Ascending aorta (tissue), 2 donors: ENCODE measurements around the gene CACNA2D1. TPM values are rescaled to one million over a fixed set of nuclear protein-coding genes. Genes with fewer than 3 reads are reported as not detected.

Experiments
- DNase-seq, 2 donors: peaks; one replicate each; pipeline ENCODE4 v3.0.0-alpha.2; 2019; ENCODE audit warnings: low spot score in 2 of 2
- H3K27ac ChIP-seq, 2 donors: fragments of 200-600 bp; sonication (generic); one replicate each; pipeline ENCODE4 v1.5.1; 2016 to 2017; ENCODE audit warnings: mild to moderate bottlenecking in 1 of 2
- H3K27me3 ChIP-seq: fragments of 200-600 bp; sonication (generic); one replicate; pipeline ENCODE4 v1.5.1; 2017
- H3K36me3 ChIP-seq, 2 donors: fragments of 200-600 bp; sonication (generic); one replicate each; pipeline ENCODE4 v1.5.1; 2016
- H3K4me1 ChIP-seq, 2 donors: fragments of 200-600 bp; sonication (generic); one replicate each; pipeline ENCODE4 v1.5.1; 2016 to 2017; ENCODE audit warnings: mild to moderate bottlenecking in 1 of 2
- H3K4me3 ChIP-seq, 2 donors: fragments of 200-600 bp; sonication (generic); one replicate each; pipeline ENCODE4 v1.5.1; 2016 to 2017; ENCODE audit warnings: mild to moderate bottlenecking in 1 of 2
- H3K9me3 ChIP-seq, 2 donors: fragments of 200-600 bp; sonication (generic); one replicate each; pipeline ENCODE4 v1.5.1; 2016
- intact Hi-C: fragments of 100-400 bp; cut with DNase I; formaldehyde crosslinking; loops from one replicate; pipeline ENCODE4 v1.15.1; 2023
- total RNA-seq: library from RNA; depleted of rRNA; stranded (reverse); fragments of >200 nt; gene quantifications from one replicate; pipeline ENCODE4 v1.1.0, GENCODE V29; 2016
- TF ChIP-seq, protein P1 (sequence below), 3 experiments: fragments of 200-600 bp in 2 of 3; fragments of 450-650 bp in 1 of 3; sonication (generic) in 2 of 3; IDR thresholded peaks; one replicate each; pipeline ENCODE4 v1.5.1; 2016 to 2019; ENCODE audit warnings: antibody characterized with exemption in 3 of 3, mild to moderate bottlenecking in 1 of 3, moderate library complexity in 1 of 3

CACNA2D1 gene
- total RNA-seq, 1 donor from 2014 or later: 17.3 TPM

- H3K36me3 ChIP-seq: no peaks in the 10 kb centered on the region
- TF ChIP-seq, protein P1, sequence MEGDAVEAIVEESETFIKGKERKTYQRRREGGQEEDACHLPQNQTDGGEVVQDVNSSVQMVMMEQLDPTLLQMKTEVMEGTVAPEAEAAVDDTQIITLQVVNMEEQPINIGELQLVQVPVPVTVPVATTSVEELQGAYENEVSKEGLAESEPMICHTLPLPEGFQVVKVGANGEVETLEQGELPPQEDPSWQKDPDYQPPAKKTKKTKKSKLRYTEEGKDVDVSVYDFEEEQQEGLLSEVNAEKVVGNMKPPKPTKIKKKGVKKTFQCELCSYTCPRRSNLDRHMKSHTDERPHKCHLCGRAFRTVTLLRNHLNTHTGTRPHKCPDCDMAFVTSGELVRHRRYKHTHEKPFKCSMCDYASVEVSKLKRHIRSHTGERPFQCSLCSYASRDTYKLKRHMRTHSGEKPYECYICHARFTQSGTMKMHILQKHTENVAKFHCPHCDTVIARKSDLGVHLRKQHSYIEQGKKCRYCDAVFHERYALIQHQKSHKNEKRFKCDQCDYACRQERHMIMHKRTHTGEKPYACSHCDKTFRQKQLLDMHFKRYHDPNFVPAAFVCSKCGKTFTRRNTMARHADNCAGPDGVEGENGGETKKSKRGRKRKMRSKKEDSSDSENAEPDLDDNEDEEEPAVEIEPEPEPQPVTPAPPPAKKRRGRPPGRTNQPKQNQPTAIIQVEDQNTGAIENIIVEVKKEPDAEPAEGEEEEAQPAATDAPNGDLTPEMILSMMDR (IDR thresholded peaks at IDR 0.05): no peak
- H3K4me1 ChIP-seq: peaks cover 0 to 5% of the 10 kb centered on the region in 2 donors
- no peaks in the 10 kb centered on the region for H3K27me3 ChIP-seq
- no peak overlapping the region for H3K4me3 ChIP-seq
- intact Hi-C loops: no loop called here
- no peak for DNase-seq
- no peak overlapping the region for H3K27ac ChIP-seq
- no peaks in the 10 kb centered on the region for H3K9me3 ChIP-seq
Observed at GRCh38 chr7:82291931-82292330, 151.6 kb downstream of the CACNA2D1 start.

DNA sequence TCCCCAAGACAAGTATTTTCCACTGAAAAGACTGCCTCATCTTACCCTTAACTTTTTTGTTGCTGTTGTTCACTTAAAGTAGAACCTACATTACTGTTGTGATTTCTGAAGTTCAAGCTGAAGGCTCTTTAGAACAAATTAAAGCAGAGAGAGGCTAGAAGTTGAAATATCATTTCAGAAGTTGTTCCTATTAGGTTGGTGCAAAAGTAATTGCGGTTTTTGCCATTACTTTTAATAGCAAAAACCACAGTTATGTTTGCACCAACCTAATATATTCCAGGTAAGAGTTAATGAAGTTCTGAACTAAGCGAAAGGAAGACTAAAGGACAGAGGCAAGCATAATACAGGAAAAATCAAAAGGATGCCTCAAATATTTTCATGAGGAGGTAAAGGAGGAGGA lies 153.7 kb downstream of the CACNA2D1 start:
- peaks cover 0 to 5% of the 10 kb centered on the region in 2 donors for H3K4me1 ChIP-seq
- no peak overlapping the region for H3K27ac ChIP-seq
- no peaks in the 10 kb centered on the region for H3K9me3 ChIP-seq
- no peak for DNase-seq
- H3K27me3 ChIP-seq: no peaks in the 10 kb centered on the region
- no peak overlapping the region for H3K4me3 ChIP-seq
- TF ChIP-seq, protein P1 (IDR thresholded peaks at IDR 0.05): no peak
- intact Hi-C loops: no loop called here
- no peaks in the 10 kb centered on the region for H3K36me3 ChIP-seq

DNA sequence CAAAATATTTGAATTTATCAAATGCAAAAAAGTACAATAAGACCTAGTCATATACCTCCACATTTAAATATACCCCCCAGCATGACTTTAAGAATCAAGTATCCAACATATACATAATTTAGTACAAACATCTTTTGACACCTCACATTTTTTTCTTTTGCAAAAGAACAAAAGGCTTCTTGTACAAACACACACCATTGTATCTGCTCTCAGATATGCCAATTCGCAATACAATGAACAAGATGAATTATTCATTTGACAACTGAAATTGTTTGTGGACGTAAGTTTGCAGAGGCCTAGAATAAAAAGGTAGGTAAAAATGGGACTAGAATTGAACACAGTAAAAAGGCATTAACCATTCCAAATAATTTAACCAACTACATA lies 154.4 kb downstream of the CACNA2D1 start:
- no peak for DNase-seq
- Histone ChIP-seq H3K27me3 (no peaks in the 10 kb centered on the region), H3K36me3 (no peaks in the 10 kb centered on the region), H3K4me1 (peaks cover 0 to 5% of the 10 kb centered on the region in 2 donors), H3K27ac (no peak overlapping the region), H3K4me3 (no peak overlapping the region), H3K9me3 (no peaks in the 10 kb centered on the region)
- intact Hi-C loops: no loop called here
- TF ChIP-seq, protein P1 (IDR thresholded peaks at IDR 0.05): no peak

DNA sequence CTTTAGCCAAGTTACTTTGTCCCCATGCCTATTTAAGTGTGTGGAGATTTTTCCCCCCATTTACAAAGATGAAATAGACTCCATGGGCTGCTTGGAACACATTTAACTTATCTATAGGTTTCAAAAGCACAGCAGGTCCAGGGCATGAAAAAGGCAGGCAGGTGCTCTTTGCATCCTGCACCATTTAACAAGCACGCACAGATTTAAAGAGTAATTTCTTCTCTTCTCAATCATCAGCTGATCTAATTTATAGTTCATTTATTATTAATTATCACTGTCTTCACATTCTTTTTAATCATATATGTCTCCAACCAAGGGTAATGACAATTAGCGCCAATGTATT lies 156.8 kb downstream of the CACNA2D1 start:
- Histone ChIP-seq H3K9me3 (no peaks in the 10 kb centered on the region), H3K36me3 (no peaks in the 10 kb centered on the region), H3K27me3 (no peaks in the 10 kb centered on the region), H3K27ac (no peak overlapping the region), H3K4me3 (no peak overlapping the region), H3K4me1 (peaks cover 0 to 5% of the 10 kb centered on the region in 2 donors)
- TF ChIP-seq, protein P1 (IDR thresholded peaks at IDR 0.05): no peak
- intact Hi-C loops: no loop called here
- no peak for DNase-seq

- no peak overlapping the region for H3K27ac ChIP-seq
- H3K36me3 ChIP-seq: no peaks in the 10 kb centered on the region
- peaks cover 0 to 5% of the 10 kb centered on the region in 2 donors for H3K4me1 ChIP-seq
- no peak overlapping the region for H3K4me3 ChIP-seq
- TF ChIP-seq, protein P1 (IDR thresholded peaks at IDR 0.05): no peak
- no peaks in the 10 kb centered on the region for H3K9me3 ChIP-seq
- DNase-seq: no peak
- no peaks in the 10 kb centered on the region for H3K27me3 ChIP-seq
- intact Hi-C loops: no loop called here
Observed at GRCh38 chr7:82286096-82286797, 157.3 kb downstream of the CACNA2D1 start.
